RKO (cell line): Measurements from ENCODE around the gene PATL2.
"Not testable (repeated sequence)": the region's sequence is repeated elsewhere in the genome, so short reads cannot be mapped to it uniquely, and the experiment has no call there.

Experiments
- DNase-seq: peaks from one replicate; pipeline ENCODE4 v3.0.0-alpha.2; 2016; ENCODE audit warnings: low spot score

PATL2 gene

GRCh38 chr15:44711096-44711742 is at the start of gene PATL2, which contains the start of gene B2M:
TSS of gene PATL2 (minus strand) at chr15:44711323. CDS start at chr15:44676490, 34,833 bp downstream.
TSS of gene B2M (plus strand) at chr15:44711517. CDS start at chr15:44711547, 30 bp downstream.
- DNase-seq: peak; percentile 97

- DNase-seq: no peak
Observed at GRCh38 chr15:44753345-44753744, 42.2 kb upstream of the PATL2 start.

- DNase-seq: not testable (repeated sequence)
Observed at GRCh38 chr15:44743454-44743853, 32.3 kb upstream of the PATL2 start.

GRCh38 chr15:44739222-44739847 is 28.2 kb upstream of the PATL2 start:
- DNase-seq: not testable (repeated sequence)

- peak; percentile 73 for DNase-seq
Observed at GRCh38 chr15:44738340-44738984, 27.3 kb upstream of the PATL2 start.

- DNase-seq: no peak
Observed at GRCh38 chr15:44736181-44736765, 25.1 kb upstream of the PATL2 start, which contains the start of gene TRIM69. TSS of gene TRIM69 (plus strand) at chr15:44736528. CDS start at chr15:44736705, 177 bp downstream.

- no peak for DNase-seq
Observed at GRCh38 chr15:44735482-44736180, 24.5 kb upstream of the PATL2 start.

- DNase-seq: no peak
Observed at GRCh38 chr15:44734839-44735481, 23.8 kb upstream of the PATL2 start.

GRCh38 chr15:44729408-44730127 is 18.4 kb upstream of the PATL2 start:
- DNase-seq: peak; percentile 43

- DNase-seq: peak; percentile 98
Observed at GRCh38 chr15:44728576-44729407, 17.7 kb upstream of the PATL2 start.

- not testable (repeated sequence) for DNase-seq
Observed at GRCh38 chr15:44728232-44728575, 17.1 kb upstream of the PATL2 start.

GRCh38 chr15:44727485-44728231 is 16.5 kb upstream of the PATL2 start:
- DNase-seq: no peak

GRCh38 chr15:44726568-44727484 is 15.7 kb upstream of the PATL2 start:
- DNase-seq: peak; percentile 96

GRCh38 chr15:44726136-44726535 is 15.0 kb upstream of the PATL2 start:
- DNase-seq: no peak

GRCh38 chr15:44722011-44722410 is 10.9 kb upstream of the PATL2 start:
- DNase-seq: no peak

GRCh38 chr15:44720460-44721176 is 9.5 kb upstream of the PATL2 start:
- DNase-seq: no peak

- DNase-seq: not testable (repeated sequence)
Observed at GRCh38 chr15:44720000-44720435, 8.9 kb upstream of the PATL2 start.
